OCI-LY3 (cell line): ENCODE results near the gene CHST11.

ENCODE experiments used
- H2AFZ ChIP-seq: fragments of 200-600, 300-600 bp; shearing (Covaris generic); 2 replicates; pipeline ENCODE4 v1.6.0; 2014; ENCODE audit warnings: antibody characterized with exemption, low read depth, low read length
- H3K27ac ChIP-seq: fragments of 200-600, 300-600 bp; sonication (generic); 2 replicates; pipeline ENCODE4 v1.5.1; 2014; ENCODE audit warnings: mild to moderate bottlenecking, low read length, moderate library complexity, mixed read lengths
- H3K27me3 ChIP-seq: fragments of 200-600, 300-600 bp; sonication (generic); 2 replicates; pipeline ENCODE4 v1.6.1; 2014; ENCODE audit warnings: low read depth, low read length, mixed read lengths
- H3K36me3 ChIP-seq: fragments of 200-600, 300-600 bp; sonication (generic); replicated peaks from 2 replicates; pipeline ENCODE3; 2014; ENCODE audit warnings: low read depth, low read length, mixed read lengths
- H3K4me1 ChIP-seq: fragments of 300-600, 200-600 bp; sonication (generic); 2 replicates; pipeline ENCODE4 v1.6.1; 2014; ENCODE audit warnings: low read length, mixed read lengths
- H3K4me2 ChIP-seq: fragments of 200-600, 300-600 bp; sonication (generic); 2 replicates; pipeline ENCODE4 v1.6.1; 2014; ENCODE audit warnings: low read length, mixed read lengths
- H3K4me3 ChIP-seq: fragments of 300-600, 200-600 bp; sonication (generic); 2 replicates; pipeline ENCODE4 v1.5.1; 2014; ENCODE audit warnings: antibody characterized with exemption, mild to moderate bottlenecking, low read length, moderate library complexity
- H3K79me2 ChIP-seq: fragments of 300-600, 200-600 bp; shearing (Covaris generic); 2 replicates; pipeline ENCODE4 v1.6.1; 2014; ENCODE audit warnings: mild to moderate bottlenecking, low read length, mixed read lengths
- H3K9ac ChIP-seq: fragments of 300-600, 200-600 bp; shearing (Covaris generic); 2 replicates; pipeline ENCODE4 v1.6.0; 2014; ENCODE audit warnings: mild to moderate bottlenecking, low read length, moderate library complexity
- H3K9me3 ChIP-seq: fragments of 200-600, 300-600 bp; shearing (Covaris generic); 2 replicates; pipeline ENCODE4 v1.6.1; 2014; ENCODE audit warnings: low read length, mixed read lengths; ENCODE audit not compliant: insufficient read depth
- H4K20me1 ChIP-seq: fragments of 200-600, 300-600 bp; sonication (generic); 2 replicates; pipeline ENCODE4 v1.6.1; 2016; ENCODE audit warnings: low read length, mixed read lengths; ENCODE audit not compliant: insufficient read depth
- CTCF ChIP-seq: fragments of 200-600, 300-600 bp; sonication (generic); IDR thresholded peaks from 2 replicates; pipeline ENCODE4 v1.5.1; 2014; ENCODE audit warnings: antibody characterized with exemption, low read length, low read depth
- EZH2phosphoT487 ChIP-seq: fragments of 200-600 bp; shearing (Covaris generic); IDR thresholded peaks from 2 replicates; pipeline ENCODE4 v1.6.1; 2018; ENCODE audit warnings: antibody characterized with exemption, mixed run types, low read depth

The CHST11 gene

GRCh38 chr12:104667139-104667538 is 210.4 kb downstream of the CHST11 start:
- TF ChIP-seq CTCF (no peak), EZH2phosphoT487 (no peak)
- Histone ChIP-seq H2AFZ (no peak overlapping the region), H3K4me3 (no peak overlapping the region), H3K9ac (no peak overlapping the region), H3K36me3 (no peaks in the 10 kb centered on the region), H3K9me3 (no peaks in the 10 kb centered on the region), H3K4me2 (no peak overlapping the region), H3K4me1 (peaks cover 29% of the 10 kb centered on the region), H3K79me2 (no peaks in the 10 kb centered on the region), H3K27me3 (no peaks in the 10 kb centered on the region), H4K20me1 (no peaks in the 10 kb centered on the region), H3K27ac (no peak overlapping the region)

GRCh38 chr12:104668274-104668718 is 211.5 kb downstream of the CHST11 start:
- H3K4me2 ChIP-seq = no peak overlapping the region
- H3K27ac ChIP-seq = no peak overlapping the region
- H3K36me3 ChIP-seq = no peaks in the 10 kb centered on the region
- no peaks in the 10 kb centered on the region for H3K79me2 ChIP-seq
- peaks cover 39% of the 10 kb centered on the region for H3K4me1 ChIP-seq
- H3K27me3 ChIP-seq = no peaks in the 10 kb centered on the region
- H2AFZ ChIP-seq = no peak overlapping the region
- no peak overlapping the region for H3K4me3 ChIP-seq
- no peaks in the 10 kb centered on the region for H4K20me1 ChIP-seq
- H3K9me3 ChIP-seq = no peaks in the 10 kb centered on the region
- no peak overlapping the region for H3K9ac ChIP-seq
- TF ChIP-seq CTCF = no peak
- no peak for TF ChIP-seq EZH2phosphoT487

GRCh38 chr12:104669089-104669721 is 212.5 kb downstream of the CHST11 start:
- Histone ChIP-seq H3K27me3 (no peaks in the 10 kb centered on the region), H3K9me3 (no peaks in the 10 kb centered on the region), H3K27ac (0 out of 2 replicates have a peak overlapping the region, but pooled peaks have one; percentile 94), H3K4me3 (no peak overlapping the region), H3K4me1 (peaks cover 48% of the 10 kb centered on the region), H3K4me2 (peak overlapping the region; percentile 89; the same call in 1 of the 2 replicates), H4K20me1 (no peaks in the 10 kb centered on the region), H3K36me3 (no peaks in the 10 kb centered on the region), H3K79me2 (no peaks in the 10 kb centered on the region), H2AFZ (no peak overlapping the region), H3K9ac (no peak overlapping the region; the same call in 1 of the 2 replicates)
- TF ChIP-seq CTCF (peak; percentile 50), EZH2phosphoT487 (no peak)

- TF ChIP-seq EZH2phosphoT487 (no peak), CTCF (no peak)
- Histone ChIP-seq H3K27me3 (no peaks in the 10 kb centered on the region), H3K4me3 (0 out of 2 replicates have a peak overlapping the region, but pooled peaks have one; percentile 15), H3K9me3 (no peaks in the 10 kb centered on the region), H3K27ac (peak overlapping the region; percentile 94), H3K79me2 (no peaks in the 10 kb centered on the region), H4K20me1 (no peaks in the 10 kb centered on the region), H3K4me2 (peak overlapping the region; percentile 89), H3K4me1 (peaks cover 52% of the 10 kb centered on the region), H3K9ac (peak overlapping the region; percentile 26; the same call in 1 of the 2 replicates), H2AFZ (no peak overlapping the region; the same call in 1 of the 2 replicates), H3K36me3 (no peaks in the 10 kb centered on the region)
Measured at GRCh38 chr12:104669851-104670337, 213.1 kb downstream of the CHST11 start.
